Prostate gland (tissue), 2 donors: Measurements from ENCODE around the gene SEPTIN7.

Experiments
- POLR2A ChIP-seq: fragments of 450-650 bp; IDR thresholded peaks from one replicate; pipeline ENCODE4 v1.6.1; 2016; ENCODE audit warnings: antibody characterized with exemption, mild to moderate bottlenecking
- TF ChIP-seq, protein P1 (sequence below), 4 experiments: fragments of 200-600 bp in 2 of 4; fragments of 450-650 bp in 2 of 4; sonication (generic) in 2 of 4; IDR thresholded peaks; 1 replicate in 3 of 4; 2 replicates in 1 of 4; pipeline ENCODE4 v1.5.1; 2016 to 2019; ENCODE audit warnings: antibody characterized with exemption in 4 of 4, mild to moderate bottlenecking in 2 of 4, moderate library complexity in 2 of 4

DNA sequence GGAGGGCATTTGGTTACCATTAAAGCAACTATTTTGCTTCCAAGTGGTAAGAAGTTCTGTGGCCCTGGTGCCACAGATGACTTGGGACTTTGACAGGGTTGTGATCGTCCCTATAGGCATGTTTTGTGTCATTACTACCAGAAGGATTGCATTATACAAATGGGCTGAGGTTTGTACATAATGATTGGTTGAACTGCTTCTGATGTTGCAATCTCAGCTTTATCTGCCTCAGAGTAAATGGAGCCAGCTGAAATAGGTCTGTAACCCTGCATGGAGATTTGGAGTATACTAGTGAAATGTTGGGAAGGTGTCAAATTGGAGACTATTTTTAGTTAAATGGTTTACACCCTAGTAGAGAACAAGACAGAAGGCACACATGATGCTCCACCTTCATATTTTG is 46.1 kb upstream of the SEPTIN7 start:
- TF ChIP-seq, protein P1, sequence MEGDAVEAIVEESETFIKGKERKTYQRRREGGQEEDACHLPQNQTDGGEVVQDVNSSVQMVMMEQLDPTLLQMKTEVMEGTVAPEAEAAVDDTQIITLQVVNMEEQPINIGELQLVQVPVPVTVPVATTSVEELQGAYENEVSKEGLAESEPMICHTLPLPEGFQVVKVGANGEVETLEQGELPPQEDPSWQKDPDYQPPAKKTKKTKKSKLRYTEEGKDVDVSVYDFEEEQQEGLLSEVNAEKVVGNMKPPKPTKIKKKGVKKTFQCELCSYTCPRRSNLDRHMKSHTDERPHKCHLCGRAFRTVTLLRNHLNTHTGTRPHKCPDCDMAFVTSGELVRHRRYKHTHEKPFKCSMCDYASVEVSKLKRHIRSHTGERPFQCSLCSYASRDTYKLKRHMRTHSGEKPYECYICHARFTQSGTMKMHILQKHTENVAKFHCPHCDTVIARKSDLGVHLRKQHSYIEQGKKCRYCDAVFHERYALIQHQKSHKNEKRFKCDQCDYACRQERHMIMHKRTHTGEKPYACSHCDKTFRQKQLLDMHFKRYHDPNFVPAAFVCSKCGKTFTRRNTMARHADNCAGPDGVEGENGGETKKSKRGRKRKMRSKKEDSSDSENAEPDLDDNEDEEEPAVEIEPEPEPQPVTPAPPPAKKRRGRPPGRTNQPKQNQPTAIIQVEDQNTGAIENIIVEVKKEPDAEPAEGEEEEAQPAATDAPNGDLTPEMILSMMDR (IDR thresholded peaks at IDR 0.05), result no peak
- TF ChIP-seq POLR2A, result no peak
